Measurements from ENCODE around the gene WNT3.
A peak's percentile ranks its signal among the peaks of the same experiment; 100 is the strongest.

WNT3 gene

GRCh38 chr17:46788300-46788699, 30.2 kb downstream of the WNT3 start:
- no peak for TF ChIP-seq CTCF (conservative IDR thresholded peaks at IDR 0.05; ENCODE audit: low read depth, low read length)
- H3K4me3 ChIP-seq (ENCODE audit: low read depth, low read length), result no peak overlapping the region
- no peak for DNase-seq (ENCODE audit: low read depth)

- no peak for DNase-seq (ENCODE audit: low read depth)
Measured at GRCh38 chr17:46787478-46787877, 31.0 kb downstream of the WNT3 start.

GRCh38 chr17:46785696-46786095, 32.8 kb downstream of the WNT3 start:
- DNase-seq (ENCODE audit: low read depth), result no peak
- no peak for TF ChIP-seq CTCF (conservative IDR thresholded peaks at IDR 0.05; ENCODE audit: low read depth, low read length)
- H3K4me3 ChIP-seq (ENCODE audit: low read depth, low read length), result no peak overlapping the region

More at GRCh38 chr17:46787478-46787877, 31.0 kb downstream of the WNT3 start:
- no peak for TF ChIP-seq CTCF (conservative IDR thresholded peaks at IDR 0.05; ENCODE audit: low read depth, low read length)
- no peak overlapping the region for H3K4me3 ChIP-seq (ENCODE audit: low read depth, low read length)

- no peak for DNase-seq (ENCODE audit: low read depth)
- no peak for TF ChIP-seq CTCF (conservative IDR thresholded peaks at IDR 0.05; ENCODE audit: low read depth, low read length)
- H3K4me3 ChIP-seq (ENCODE audit: low read depth, low read length), result no peak overlapping the region
Measured at GRCh38 chr17:46783031-46783593, 35.4 kb downstream of the WNT3 start.

- TF ChIP-seq CTCF (conservative IDR thresholded peaks at IDR 0.05; ENCODE audit: low read depth, low read length), result peak; percentile 79
- no peak overlapping the region for H3K4me3 ChIP-seq (ENCODE audit: low read depth, low read length)
- DNase-seq (ENCODE audit: low read depth), result peak; percentile 58
Measured at GRCh38 chr17:46782250-46782953, 36.1 kb downstream of the WNT3 start.

- no peak for TF ChIP-seq CTCF (conservative IDR thresholded peaks at IDR 0.05; ENCODE audit: low read depth, low read length)
- DNase-seq (ENCODE audit: low read depth), result no peak
- no peak overlapping the region for H3K4me3 ChIP-seq (ENCODE audit: low read depth, low read length)
Measured at GRCh38 chr17:46780003-46780373, 38.5 kb downstream of the WNT3 start.
